Spleen (tissue), 11 donors: Measurements from ENCODE around the gene RCSD1. TPM values are rescaled to one million over a fixed set of nuclear protein-coding genes. Genes with fewer than 3 reads are reported as not detected.
"Not testable (repeated sequence)": the region's sequence is repeated elsewhere in the genome, so short reads cannot be mapped to it uniquely, and the experiment has no call there.

Source experiments
- DNase-seq: peaks from one replicate; pipeline ENCODE4 v3.0.0-alpha.2; 2020
- H3K27ac ChIP-seq, 8 donors: fragments of 200-600 bp; sonication (generic) in 7 of 8; 1 replicate in 4 of 8; 2 replicates in 4 of 8; pipeline versions ENCODE4 v1.5.0 to v1.8.0; 2016 to 2021; ENCODE audit warnings: inconsistent platforms in 4 of 8, mild to moderate bottlenecking in 4 of 8, moderate library complexity in 1 of 8
- H3K27me3 ChIP-seq, 7 donors: fragments of 200-600 bp; sonication (generic) in 6 of 7; replicated peaks in 1 of 7; 1 replicate in 4 of 7; 2 replicates in 3 of 7; pipeline versions ENCODE4 v1.5.0 to v1.8.0; 2016 to 2021; ENCODE audit warnings: inconsistent platforms in 3 of 7, mild to moderate bottlenecking in 1 of 7
- H3K36me3 ChIP-seq, 6 donors: fragments of 200-600 bp; sonication (generic) in 5 of 6; 1 replicate in 4 of 6; 2 replicates in 2 of 6; pipeline versions ENCODE4 v1.5.0 to v1.8.0; 2016 to 2021; ENCODE audit warnings: inconsistent platforms in 2 of 6
- H3K4me1 ChIP-seq, 6 donors: fragments of 200-600 bp; sonication (generic) in 5 of 6; 1 replicate in 3 of 6; 2 replicates in 3 of 6; pipeline versions ENCODE4 v1.5.0 to v1.8.0; 2016 to 2021; ENCODE audit warnings: inconsistent platforms in 3 of 6
- H3K4me3 ChIP-seq, 8 donors: fragments of 200-600 bp; sonication (generic) in 7 of 8; 1 replicate in 4 of 8; 2 replicates in 4 of 8; pipeline versions ENCODE4 v1.5.0 to v1.8.0; 2016 to 2021; ENCODE audit warnings: inconsistent platforms in 4 of 8, mild to moderate bottlenecking in 4 of 8, moderate library complexity in 2 of 8
- H3K9me3 ChIP-seq, 8 donors: fragments of 200-600 bp; sonication (generic) in 7 of 8; 1 replicate in 4 of 8; 2 replicates in 4 of 8; pipeline versions ENCODE4 v1.5.0 to v1.8.0; 2016 to 2021; ENCODE audit warnings: inconsistent platforms in 4 of 8
- POLR2A ChIP-seq, 3 donors: fragments of 450-650 bp; IDR thresholded peaks; one replicate each; pipeline ENCODE4 v1.5.1; 2017; ENCODE audit warnings: antibody characterized with exemption in 3 of 3, mild to moderate bottlenecking in 1 of 3
- POLR2AphosphoS5 ChIP-seq, 3 donors: sonication (generic); formaldehyde crosslinking; IDR thresholded peaks; one replicate each; pipeline ENCODE4 v1.5.1; 2017; ENCODE audit warnings: antibody characterized with exemption in 3 of 3
- WGBS, 5 donors: extraction: QIAGEN DNeasy Blood & Tissue Kit in 3 of 5; methylation state at CpG; one replicate each; pipeline versions ENCODE4 v1.1.5 to v1.1.7; 2013 to 2018; 5-methylcytosine and 5-hydroxymethylcytosine counted together
- intact Hi-C: fragments of 100-400 bp; cut with DNase I; formaldehyde crosslinking; loops from one replicate; pipeline ENCODE4 v1.15.0; 2023; ENCODE audit warnings: low total_unique reads
- polyA plus RNA-seq, 3 donors: library from polyadenylated mRNA; stranded (reverse); fragments of 200-250 nt; gene quantifications; one replicate each; pipeline ENCODE4 v1.2.1, GENCODE V29; 2013
- total RNA-seq, 7 donors: library from RNA; depleted of rRNA in 3 of 7; stranded (reverse); fragments of >200 nt in 3 of 7; fragmentation: NEBNext Ultra II Directional in 4 of 7; extraction: Animal tissue kit (Norgen Biotek cat#: 25700) in 4 of 7; gene quantifications; one replicate each; pipeline versions ENCODE4 v1.1.0 to v1.2.1, GENCODE V29; 2016 to 2021
- TF ChIP-seq, protein P1 (sequence below), 11 experiments: fragments of 200-600 bp in 7 of 11; fragments of 450-650 bp in 4 of 11; sonication (generic) in 4 of 11; IDR thresholded peaks in 8 of 11; conservative IDR thresholded peaks in 3 of 11; 1 replicate in 7 of 11; 2 replicates in 4 of 11; pipeline versions ENCODE4 v1.4.0 to v1.8.0; 2016 to 2021; ENCODE audit warnings: antibody characterized with exemption in 11 of 11, inconsistent platforms in 4 of 11, mild to moderate bottlenecking in 1 of 11
- donor health status: healthy with polysubstance abuse.
- donor health status: DM: no; HTN: no; CAD: no; lungs with moderate emphysema.
- donor health status: DM: no; HTN: no; CAD: no.
- donor health status: Bipolar disorder and iron deficiency.
- donor health status: healthy.
- donor health status: DM: no; HTN: no; CAD: no.
- donor health status: DM: yes; HTN: yes; CAD: no.

Gene RCSD1
- total and polyA plus RNA-seq, 10 donors, result 58.9 to 144 (median 107) TPM

- H3K36me3 ChIP-seq, result peaks cover 0 to 22% (median 3%) of the 10 kb centered on the region in 6 donors
- H3K4me3 ChIP-seq, result no peak overlapping the region
- intact Hi-C loops, result no loop called here
- no peaks in the 10 kb centered on the region for H3K9me3 ChIP-seq
- 91 to 98% (median 95%) methylated on average over 4 of the region's 4 CpGs for WGBS, 5 donors
- H3K27ac ChIP-seq, result no peak overlapping the region
- DNase-seq, result no peak
- TF ChIP-seq, protein P1, sequence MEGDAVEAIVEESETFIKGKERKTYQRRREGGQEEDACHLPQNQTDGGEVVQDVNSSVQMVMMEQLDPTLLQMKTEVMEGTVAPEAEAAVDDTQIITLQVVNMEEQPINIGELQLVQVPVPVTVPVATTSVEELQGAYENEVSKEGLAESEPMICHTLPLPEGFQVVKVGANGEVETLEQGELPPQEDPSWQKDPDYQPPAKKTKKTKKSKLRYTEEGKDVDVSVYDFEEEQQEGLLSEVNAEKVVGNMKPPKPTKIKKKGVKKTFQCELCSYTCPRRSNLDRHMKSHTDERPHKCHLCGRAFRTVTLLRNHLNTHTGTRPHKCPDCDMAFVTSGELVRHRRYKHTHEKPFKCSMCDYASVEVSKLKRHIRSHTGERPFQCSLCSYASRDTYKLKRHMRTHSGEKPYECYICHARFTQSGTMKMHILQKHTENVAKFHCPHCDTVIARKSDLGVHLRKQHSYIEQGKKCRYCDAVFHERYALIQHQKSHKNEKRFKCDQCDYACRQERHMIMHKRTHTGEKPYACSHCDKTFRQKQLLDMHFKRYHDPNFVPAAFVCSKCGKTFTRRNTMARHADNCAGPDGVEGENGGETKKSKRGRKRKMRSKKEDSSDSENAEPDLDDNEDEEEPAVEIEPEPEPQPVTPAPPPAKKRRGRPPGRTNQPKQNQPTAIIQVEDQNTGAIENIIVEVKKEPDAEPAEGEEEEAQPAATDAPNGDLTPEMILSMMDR (IDR thresholded peaks at IDR 0.05 in 8 of 11, conservative IDR thresholded peaks at IDR 0.05 in 3 of 11), result no peak
- no peak for TF ChIP-seq POLR2AphosphoS5 (IDR thresholded peaks at IDR 0.05)
- no peak for TF ChIP-seq POLR2A (IDR thresholded peaks at IDR 0.05)
- peaks cover 0 to 28% (median 0%) of the 10 kb centered on the region in 6 donors for H3K4me1 ChIP-seq
- H3K27me3 ChIP-seq, result no peaks in the 10 kb centered on the region
Measured at GRCh38 chr1:167734227-167734626, 104.2 kb downstream of the RCSD1 start.

- WGBS, 5 donors, result 87 to 91% (median 88%) methylated on average over 1 of the region's 1 CpG
- TF ChIP-seq POLR2AphosphoS5 (IDR thresholded peaks at IDR 0.05), result no peak
- intact Hi-C loops, result no loop called here
Measured at GRCh38 chr1:167734841-167735240, 104.8 kb downstream of the RCSD1 start.

GRCh38 chr1:167737169-167737568 lies 107.1 kb downstream of the RCSD1 start:
- H3K4me1 ChIP-seq, result peaks cover 0 to 20% (median 0%) of the 10 kb centered on the region in 6 donors
- TF ChIP-seq POLR2A (IDR thresholded peaks at IDR 0.05), result no peak
- no peak for TF ChIP-seq POLR2AphosphoS5 (IDR thresholded peaks at IDR 0.05)
- TF ChIP-seq, protein P1 (IDR thresholded peaks at IDR 0.05 in 8 of 11, conservative IDR thresholded peaks at IDR 0.05 in 3 of 11), result no peak
- no peaks in the 10 kb centered on the region for H3K27me3 ChIP-seq
- no peak for DNase-seq
- H3K36me3 ChIP-seq, result peaks cover 0 to 6% (median 0%) of the 10 kb centered on the region in 6 donors
- 76 to 89% (median 82%) methylated on average over 4 of the region's 4 CpGs for WGBS, 5 donors
- H3K4me3 ChIP-seq, result no peak overlapping the region
- H3K9me3 ChIP-seq, result no peaks in the 10 kb centered on the region
- no peak overlapping the region for H3K27ac ChIP-seq
- intact Hi-C loops, result no loop called here

More at GRCh38 chr1:167734841-167735240, 104.8 kb downstream of the RCSD1 start:
- peaks cover 0 to 22% (median 3%) of the 10 kb centered on the region in 6 donors for H3K36me3 ChIP-seq
- no peak for DNase-seq
- H3K4me3 ChIP-seq, result no peak overlapping the region
- no peaks in the 10 kb centered on the region for H3K27me3 ChIP-seq
- H3K27ac ChIP-seq, result no peak overlapping the region
- peaks cover 0 to 22% (median 0%) of the 10 kb centered on the region in 6 donors for H3K4me1 ChIP-seq
- no peaks in the 10 kb centered on the region for H3K9me3 ChIP-seq

DNA sequence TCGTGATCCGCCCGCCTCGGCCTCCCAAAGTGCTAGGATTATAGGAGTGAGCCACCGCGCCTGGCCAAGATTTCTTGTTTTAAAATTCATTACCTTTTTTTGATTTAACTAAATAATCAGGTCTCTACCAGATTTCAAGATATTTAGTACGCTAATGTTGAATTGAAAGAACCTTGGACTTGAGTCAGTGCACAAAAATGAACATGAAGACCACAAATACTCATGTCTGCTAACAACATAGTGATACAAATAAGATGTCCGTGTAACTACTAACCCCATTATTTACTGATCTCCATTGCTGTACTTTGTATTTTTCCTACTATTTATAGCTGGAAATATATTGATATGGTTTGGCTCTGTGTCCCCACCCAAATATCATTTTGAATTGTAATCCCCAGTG lies 108.1 kb downstream of the RCSD1 start:
- H3K27ac ChIP-seq, result no peak overlapping the region
- TF ChIP-seq, protein P1 (IDR thresholded peaks at IDR 0.05 in 8 of 11, conservative IDR thresholded peaks at IDR 0.05 in 3 of 11), result no peak
- TF ChIP-seq POLR2A (IDR thresholded peaks at IDR 0.05) (no peak), POLR2AphosphoS5 (IDR thresholded peaks at IDR 0.05) (no peak)
- intact Hi-C loops, result no loop called here
- no peak overlapping the region for H3K4me3 ChIP-seq
- peaks cover 0 to 4% (median 0%) of the 10 kb centered on the region in 6 donors for H3K36me3 ChIP-seq
- peaks cover 0 to 20% (median 0%) of the 10 kb centered on the region in 6 donors for H3K4me1 ChIP-seq
- H3K9me3 ChIP-seq, result no peaks in the 10 kb centered on the region
- no peaks in the 10 kb centered on the region for H3K27me3 ChIP-seq
- no peak for DNase-seq
- 86 to 98% (median 96%) methylated on average over 8 of the region's 8 CpGs for WGBS, 5 donors

- 68 to 83% (median 75%) methylated on average over 3 of the region's 3 CpGs for WGBS, 5 donors
- Histone ChIP-seq H3K36me3 (no peaks in the 10 kb centered on the region), H3K4me1 (peaks cover 0 to 20% (median 0%) of the 10 kb centered on the region in 6 donors), H3K9me3 (no peaks in the 10 kb centered on the region), H3K4me3 (no peak overlapping the region), H3K27ac (no peak overlapping the region), H3K27me3 (no peaks in the 10 kb centered on the region)
- TF ChIP-seq, protein P1 (IDR thresholded peaks at IDR 0.05 in 8 of 11, conservative IDR thresholded peaks at IDR 0.05 in 3 of 11), result no peak
- no peak for TF ChIP-seq POLR2AphosphoS5 (IDR thresholded peaks at IDR 0.05)
- no peak for TF ChIP-seq POLR2A (IDR thresholded peaks at IDR 0.05)
- no peak for DNase-seq
- intact Hi-C loops, result no loop called here
Measured at GRCh38 chr1:167739752-167740151, 109.7 kb downstream of the RCSD1 start.

- H3K4me3 ChIP-seq, H3K36me3 ChIP-seq, H3K27ac ChIP-seq, H3K27me3 ChIP-seq, DNase-seq, intact Hi-C loops, H3K9me3 ChIP-seq: not testable (repeated sequence)
- H3K4me1 ChIP-seq, result peaks cover 0 to 15% (median under 1%) of the 10 kb centered on the region in 6 donors
- WGBS, 5 donors, result 90 to 99% (median 95%) methylated on average over 7 of the region's 7 CpGs
Measured at GRCh38 chr1:167741103-167741502, 111.1 kb downstream of the RCSD1 start.
